Mesenteric fat pad (tissue), 1 donor: Measurements from ENCODE around the gene STAC3. TPM values are rescaled to one million over a fixed set of nuclear protein-coding genes. Genes with fewer than 3 reads are reported as not detected.

ENCODE experiments used
- DNase-seq: peaks from one replicate; pipeline ENCODE4 v3.0.0-alpha.2; 2020; ENCODE audit warnings: low spot score
- total RNA-seq: library from RNA; stranded (reverse); fragmentation: NEBNext Ultra II Directional; extraction: Animal tissue kit (Norgen Biotek cat#: 25700); gene quantifications from one replicate; pipeline ENCODE4 v1.2.1, GENCODE V29; 2021
- donor health status: DM: yes; HTN: yes; CAD: no.

Gene STAC3
- total RNA-seq, 1 donor from 2014 or later = 3.9 TPM

GRCh38 chr12:57236925-57237595, 13.9 kb downstream of the STAC3 start:
- no peak for DNase-seq

DNA sequence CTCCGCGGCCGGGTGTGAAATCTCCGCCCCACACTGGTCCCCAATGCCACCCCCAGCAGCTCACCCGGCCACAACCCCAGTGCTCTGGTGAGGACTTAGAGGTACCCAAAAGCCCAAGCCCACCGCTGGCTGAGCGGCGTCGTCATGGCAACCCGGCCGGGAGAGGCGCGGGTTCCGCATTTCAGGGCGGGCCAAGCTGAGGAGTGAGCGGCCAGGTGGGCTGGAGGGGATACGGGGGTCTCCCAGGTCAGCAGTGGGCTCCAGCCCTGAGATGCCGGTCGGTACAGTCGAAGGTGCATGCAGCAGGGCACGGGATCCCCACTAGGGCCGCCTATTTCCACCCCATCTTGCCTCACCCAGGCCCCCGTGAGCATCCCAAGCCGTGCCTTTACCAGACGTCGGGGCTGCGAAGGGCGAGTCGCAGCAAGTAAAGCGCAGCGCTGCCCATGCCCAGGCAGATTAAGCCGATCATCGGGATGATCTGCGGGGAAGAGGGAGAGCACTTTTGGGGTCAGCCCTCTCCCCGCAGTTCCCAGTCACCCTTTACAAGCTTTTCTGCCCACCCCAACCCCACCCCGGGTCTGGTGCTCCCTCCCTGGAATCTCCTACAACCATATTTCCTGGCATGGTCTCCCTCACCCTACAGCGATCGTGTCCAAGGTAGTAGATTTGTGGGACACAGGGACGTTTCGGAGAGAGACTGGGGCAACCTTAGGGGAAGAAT, 14.6 kb downstream of the STAC3 start:
- no peak for DNase-seq

DNA sequence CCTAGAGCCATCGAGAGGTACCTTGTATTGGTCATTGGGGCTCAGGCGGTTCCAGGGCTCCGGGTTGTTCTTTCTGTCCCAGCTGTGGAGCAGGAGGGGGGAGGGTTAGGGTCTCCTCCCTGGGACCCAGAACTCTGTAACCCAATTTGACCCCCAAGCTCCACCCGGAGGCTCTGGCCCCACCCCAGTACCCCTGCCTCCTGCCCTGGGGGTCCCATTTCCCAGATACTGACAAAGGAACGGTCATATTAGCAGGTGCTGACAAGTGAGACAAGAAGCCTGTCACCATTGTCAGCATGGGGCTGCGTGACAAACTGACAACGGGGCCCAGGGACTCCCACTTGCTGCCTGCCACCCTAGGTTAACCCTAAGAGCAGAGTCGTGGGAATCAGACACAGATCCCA, 15.3 kb downstream of the STAC3 start:
- no peak for DNase-seq

DNA sequence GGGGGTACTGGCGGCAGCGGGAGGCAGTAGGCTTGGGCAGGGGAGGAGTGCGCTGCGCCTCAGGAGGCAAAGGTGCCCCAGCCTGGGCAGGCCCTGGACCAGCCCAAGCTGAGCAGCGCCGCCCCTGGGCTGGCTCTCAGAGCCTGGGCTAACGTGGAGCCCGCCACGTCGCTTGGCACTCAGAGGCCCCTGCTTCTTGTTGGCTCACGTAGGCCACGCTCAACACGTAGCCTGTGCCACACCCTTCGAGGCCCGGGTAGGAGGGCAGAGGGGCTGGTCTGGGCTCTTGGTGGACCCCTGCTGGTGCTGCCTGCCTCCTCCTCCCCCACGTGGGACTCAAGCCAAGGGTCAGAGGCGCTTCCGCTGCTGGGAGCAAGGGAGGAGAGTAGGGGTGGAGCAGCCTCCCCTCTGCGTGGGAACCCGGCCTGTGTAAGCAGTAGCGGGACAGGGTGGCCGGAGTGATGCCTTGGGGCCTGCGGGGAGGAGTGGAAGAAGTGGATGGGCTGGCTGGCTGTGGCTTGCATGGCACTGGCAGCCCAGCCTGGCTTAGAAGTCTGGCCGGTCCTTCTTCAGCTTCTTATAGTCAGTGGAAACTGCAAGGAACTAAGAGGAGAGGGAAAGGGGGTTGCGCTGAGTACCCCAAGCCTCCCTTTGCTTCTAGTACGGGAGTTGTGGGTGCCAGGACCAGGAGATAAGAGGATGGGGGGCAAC, 15.8 kb downstream of the STAC3 start:
- no peak for DNase-seq

DNA sequence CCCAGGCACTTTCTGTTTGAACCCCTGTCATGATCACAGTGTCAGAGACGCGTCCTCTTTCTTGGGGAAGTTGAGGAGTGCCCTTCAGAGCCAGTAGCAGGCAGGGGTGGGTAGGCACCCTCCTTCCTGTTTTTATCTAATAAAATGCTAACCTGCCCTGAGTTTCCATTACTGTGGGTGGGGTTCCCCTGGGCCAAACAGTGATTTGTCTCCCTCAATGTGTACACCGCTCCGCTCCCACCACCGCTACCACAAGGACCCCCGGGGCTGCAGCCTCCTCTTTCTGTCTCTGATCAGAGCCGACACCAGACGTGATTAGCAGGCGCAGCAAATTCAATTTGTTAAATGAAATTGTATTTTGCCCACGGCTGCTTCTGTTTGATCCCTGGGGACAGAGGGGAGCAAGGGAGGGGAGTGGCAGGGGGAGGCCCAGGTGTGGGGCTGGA, 16.4 kb downstream of the STAC3 start:
- no peak for DNase-seq

DNA sequence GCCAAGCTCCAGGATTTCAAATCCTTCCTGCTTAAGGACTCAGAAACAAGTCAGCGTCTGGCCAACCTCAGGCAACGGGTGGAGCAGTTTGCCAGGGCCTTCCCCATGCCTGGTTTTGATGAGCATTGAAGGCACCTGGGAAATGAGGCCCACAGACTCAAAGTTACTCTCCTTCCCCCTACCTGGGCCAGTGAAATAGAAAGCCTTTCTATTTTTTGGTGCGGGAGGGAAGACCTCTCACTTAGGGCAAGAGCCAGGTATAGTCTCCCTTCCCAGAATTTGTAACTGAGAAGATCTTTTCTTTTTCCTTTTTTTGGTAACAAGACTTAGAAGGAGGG, 16.8 kb downstream of the STAC3 start:
- no peak for DNase-seq

DNA sequence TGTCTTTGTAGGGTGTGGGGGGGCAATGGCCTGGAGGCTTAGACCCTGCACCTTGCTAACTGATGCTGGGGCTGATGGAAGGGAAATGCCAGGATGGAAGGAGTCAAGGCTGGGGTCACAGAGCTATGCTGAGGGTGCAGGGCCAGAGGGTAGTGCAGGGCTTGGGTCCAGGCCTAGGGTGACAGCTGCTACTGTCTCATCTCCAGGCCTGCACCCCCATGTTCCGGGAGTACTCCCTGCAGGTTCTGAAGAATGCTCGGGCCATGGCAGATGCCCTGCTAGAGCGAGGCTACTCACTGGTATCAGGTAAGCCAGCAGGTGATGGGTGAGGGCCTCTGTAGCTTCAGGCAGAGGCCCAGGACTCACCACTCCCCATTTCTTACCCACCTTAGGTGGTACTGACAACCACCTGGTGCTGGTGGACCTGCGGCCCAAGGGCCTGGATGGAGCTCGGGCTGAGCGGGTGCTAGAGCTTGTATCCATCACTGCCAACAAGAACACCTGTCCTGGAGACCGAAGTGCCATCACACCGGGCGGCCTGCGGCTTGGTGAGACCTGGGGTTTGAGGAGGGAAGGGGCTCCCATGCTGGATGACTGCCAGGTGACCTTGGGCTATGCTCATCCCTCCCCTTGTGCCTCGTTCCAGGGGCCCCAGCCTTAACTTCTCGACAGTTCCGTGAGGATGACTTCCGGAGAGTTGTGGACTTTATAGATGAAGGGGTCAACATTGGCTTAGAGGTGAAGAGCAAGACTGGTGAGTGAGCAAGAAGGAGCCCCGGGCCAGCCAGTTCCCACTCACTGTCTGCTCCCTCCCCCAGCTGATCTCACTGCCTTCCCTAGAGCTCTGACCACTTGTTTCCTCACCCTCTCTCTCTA, 17.4 kb downstream of the STAC3 start:
- DNase-seq = no peak

GRCh38 chr12:57232156-57232756, 18.7 kb downstream of the STAC3 start:
- no peak for DNase-seq

GRCh38 chr12:57231276-57232021, 19.5 kb downstream of the STAC3 start:
- DNase-seq = no peak

- no peak for DNase-seq
These were observed 20.4 kb downstream of the STAC3 start for GRCh38 chr12:57230381-57231155.

DNA sequence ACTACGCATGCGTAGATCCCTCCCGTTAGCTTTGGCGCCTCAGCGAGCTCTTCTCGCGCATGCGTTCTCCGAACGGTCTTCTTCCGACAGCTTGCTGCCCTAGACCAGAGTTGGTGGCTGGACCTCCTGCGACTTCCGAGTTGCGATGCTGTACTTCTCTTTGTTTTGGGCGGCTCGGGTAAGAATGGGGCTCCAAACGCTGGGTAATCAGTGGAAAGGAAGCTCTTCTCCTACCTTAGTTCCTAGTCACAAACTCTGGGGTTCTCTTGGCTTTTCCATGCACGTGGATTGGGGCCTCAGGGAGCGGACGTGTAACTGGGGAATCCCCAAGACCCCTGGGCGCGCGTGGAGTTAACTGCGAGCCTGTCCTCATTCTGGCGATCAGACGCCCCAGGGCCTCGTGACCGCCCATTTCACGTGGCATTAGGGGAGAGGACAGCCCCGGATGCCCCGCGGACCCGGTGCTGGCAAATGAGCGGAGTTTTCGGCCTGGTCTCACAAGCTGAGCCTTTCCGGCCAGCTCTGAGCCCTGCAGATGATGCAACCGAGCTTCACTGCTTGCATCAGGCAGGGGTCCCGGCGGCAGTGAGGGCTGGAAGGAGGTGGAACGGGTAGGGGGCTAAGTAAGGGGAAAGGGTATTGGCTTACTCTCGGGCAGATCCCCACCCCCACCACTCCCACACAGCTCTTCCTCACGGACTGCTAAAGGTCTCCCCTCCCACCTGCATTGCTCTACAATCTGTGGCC, 21.2 kb downstream of the STAC3 start, which contains the start of gene SHMT2:
SHMT2 (plus strand) TSS at position 78 of the 747 bp plus-strand sequence; CDS start at position 146, 68 bp downstream.
- peak; percentile 97 for DNase-seq

GRCh38 chr12:57229046-57229633, 21.8 kb downstream of the STAC3 start:
- DNase-seq = no peak

GRCh38 chr12:57227315-57228115, 23.5 kb downstream of the STAC3 start:
- DNase-seq = no peak

DNA sequence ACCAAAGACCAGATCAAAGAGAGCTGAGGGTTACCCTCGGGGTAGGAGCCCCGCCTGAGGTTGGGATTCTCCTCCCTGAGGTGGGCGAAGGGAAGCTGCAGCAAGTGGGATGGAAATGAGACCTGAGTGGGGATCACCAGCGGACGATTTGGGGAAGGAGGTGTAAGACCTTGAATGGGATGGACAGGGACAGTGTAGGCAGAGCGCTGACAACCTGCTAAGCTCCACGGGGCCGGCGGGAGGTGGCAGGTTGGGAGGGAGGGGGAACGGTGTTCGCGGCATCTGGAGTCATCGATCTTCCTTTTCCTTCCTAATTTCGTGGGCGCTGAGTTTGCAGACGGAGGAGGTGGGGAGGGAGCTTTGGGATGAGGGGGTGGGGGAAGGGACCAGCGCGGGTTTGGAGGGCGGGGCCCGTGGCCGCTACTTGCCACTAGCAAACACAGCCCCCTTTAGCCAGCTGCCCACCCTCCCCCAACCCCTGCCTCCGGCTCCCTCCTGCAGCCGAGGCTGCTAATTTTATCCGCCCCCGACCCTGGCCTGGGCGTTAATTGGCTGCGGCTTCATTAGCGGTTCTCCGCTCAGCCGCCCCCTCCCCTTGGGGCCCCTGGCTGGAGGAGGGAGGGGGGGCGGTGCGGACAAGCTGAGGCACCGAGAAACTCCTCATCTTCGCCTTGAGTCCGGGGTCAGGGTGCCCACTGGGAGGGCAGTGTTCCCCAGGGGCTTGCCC, 24.2 kb downstream of the STAC3 start:
- no peak for DNase-seq

DNA sequence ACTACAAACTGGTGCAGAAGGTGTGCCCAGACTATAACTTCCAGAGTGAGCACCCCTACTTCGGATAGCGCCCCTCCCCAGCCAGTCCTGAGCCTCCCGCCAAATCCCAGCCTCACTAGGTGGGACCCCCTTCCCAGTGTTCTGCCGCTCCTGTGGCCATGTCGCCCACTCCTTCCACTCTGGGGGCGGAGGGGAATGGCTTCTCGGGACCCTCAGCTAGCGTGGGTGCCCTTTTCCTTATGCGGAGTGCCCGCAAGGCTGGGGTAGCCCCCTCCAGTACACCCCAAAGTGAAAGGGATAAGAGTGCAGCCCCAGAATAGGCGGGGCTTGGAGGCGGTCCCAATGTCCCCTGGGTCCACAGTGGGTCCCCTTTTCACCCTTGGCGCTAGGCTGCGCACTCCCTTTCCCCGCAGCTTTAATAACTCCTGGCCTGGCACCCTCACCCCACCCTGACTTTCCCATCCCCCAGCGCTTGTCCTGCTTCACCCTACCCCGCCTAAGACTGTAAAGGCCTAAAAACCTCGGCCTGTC, 25.2 kb downstream of the STAC3 start:
- DNase-seq = no peak

DNA sequence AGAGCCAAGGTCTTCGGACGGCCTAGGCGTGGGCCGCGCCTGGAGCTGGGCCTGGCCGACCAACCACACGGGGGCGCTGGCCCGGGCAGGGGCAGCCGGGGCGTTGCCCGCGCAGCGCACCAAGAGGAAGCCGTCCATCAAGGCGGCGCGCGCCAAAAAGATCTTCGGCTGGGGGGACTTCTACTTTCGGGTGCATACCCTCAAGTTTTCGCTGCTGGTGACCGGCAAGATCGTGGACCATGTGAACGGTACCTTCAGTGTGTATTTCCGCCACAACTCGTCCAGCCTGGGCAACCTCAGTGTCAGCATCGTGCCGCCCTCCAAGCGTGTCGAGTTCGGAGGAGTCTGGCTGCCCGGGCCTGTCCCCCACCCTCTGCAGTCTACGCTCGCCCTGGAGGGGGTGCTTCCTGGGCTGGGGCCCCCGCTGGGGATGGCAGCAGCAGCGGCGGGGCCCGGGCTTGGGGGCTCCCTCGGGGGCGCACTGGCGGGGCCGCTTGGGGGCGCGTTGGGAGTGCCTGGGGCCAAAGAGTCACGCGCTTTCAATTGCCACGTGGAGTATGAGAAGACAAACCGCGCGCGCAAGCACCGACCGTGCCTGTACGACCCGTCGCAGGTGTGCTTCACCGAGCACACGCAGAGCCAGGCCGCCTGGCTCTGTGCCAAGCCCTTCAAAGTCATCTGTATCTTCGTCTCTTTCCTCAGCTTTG, 25.9 kb downstream of the STAC3 start:
- no peak for DNase-seq
